Activated CD4-positive, alpha-beta memory T cell treated with anti-CD3 and anti-CD28 coated beads for 36 hours (primary cell): ENCODE data around the gene ZNF90. TPM values are rescaled to one million over a fixed set of nuclear protein-coding genes. Genes with fewer than 3 reads are reported as not detected.
"Not testable (repeated sequence)": the region's sequence is repeated elsewhere in the genome, so short reads cannot be mapped to it uniquely, and the experiment has no call there.

ENCODE experiments used
- CTCF ChIA-PET: fragments of 350-600 bp; sonication (Branson Sonifier 250); formaldehyde crosslinking; loops from one replicate; lab custom pipeline; 2021; ENCODE audit warnings: antibody characterized with exemption, inconsistent platforms; lab: Charles Lee
- POLR2A ChIA-PET: fragments of 350-600 bp; sonication (Branson Sonifier 250); formaldehyde crosslinking; loops from one replicate; lab custom pipeline; 2021; ENCODE audit warnings: antibody characterized with exemption; lab: Charles Lee
- DNase-seq: peaks from one replicate; pipeline ENCODE4 v3.0.0-alpha.2; 2020
- H3K27ac Mint-ChIP-seq: one replicate; pipeline ENCODE4 v1.8.0; 2021; ENCODE audit warnings: mixed read lengths
- H3K27me3 Mint-ChIP-seq: one replicate; pipeline ENCODE4 v1.8.0; 2021; ENCODE audit warnings: mixed read lengths
- H3K36me3 Mint-ChIP-seq: one replicate; pipeline ENCODE4 v1.8.0; 2021; ENCODE audit warnings: mixed read lengths
- H3K4me1 Mint-ChIP-seq: one replicate; pipeline ENCODE4 v1.8.0; 2021; ENCODE audit warnings: low read depth, mixed read lengths
- H3K4me3 Mint-ChIP-seq: one replicate; pipeline ENCODE4 v1.8.0; 2021; ENCODE audit warnings: mild to moderate bottlenecking, mixed read lengths
- H3K9me3 Mint-ChIP-seq: one replicate; pipeline ENCODE4 v1.8.0; 2021; ENCODE audit warnings: mixed read lengths
- intact Hi-C: fragments of 100-400 bp; cut with micrococcal nuclease; formaldehyde crosslinking; loops from one replicate; pipeline ENCODE4 v1.15.1; 2023
- total RNA-seq, 2 experiments: library from RNA; stranded (reverse); gene quantifications; one replicate each; pipeline ENCODE4 v1.2.3, GENCODE V29; 2021

Gene ZNF90
- total RNA-seq = 10 to 100 TPM; 13.8 to 16.3 TPM

GRCh38 chr19:20077791-20078463 is at the start of gene ZNF90:
ZNF90 (plus strand) TSS chr19:20078000; CDS start chr19:20078133, 133 bp downstream.
- no peaks in the 10 kb centered on the region for H3K27me3 Mint-ChIP-seq
- H3K27ac Mint-ChIP-seq = peak within 1 kb of the TSS; percentile 61
- peaks cover 17% of the 10 kb centered on the region for H3K36me3 Mint-ChIP-seq
- intact Hi-C loops = loop anchor here (1.0 kb wide), 1 partner anchor 89 kb away; the partner anchor contains the start of gene ZNF486
- H3K9me3 Mint-ChIP-seq = no peaks in the 10 kb centered on the region
- ChIA-PET POLR2A (interaction anchor here (1.0 to 2.0 kb wide), 5 partner anchors 26 to 488 kb away, joined by 3 to 9 read pairs (median 7); partner anchors contain the start of genes ZNF486, ZNF682 and ZNF737), CTCF (interaction anchor here (0.7 to 1.7 kb wide), 5 partner anchors 11 to 161 kb away, joined by 3 to 6 read pairs (median 3); partner anchors contain the start of gene ZNF682)
- peaks cover 9% of the 10 kb centered on the region for H3K4me1 Mint-ChIP-seq
- H3K4me3 Mint-ChIP-seq = peak within 1 kb of the TSS; percentile 93
- DNase-seq = peak; percentile 96

DNA sequence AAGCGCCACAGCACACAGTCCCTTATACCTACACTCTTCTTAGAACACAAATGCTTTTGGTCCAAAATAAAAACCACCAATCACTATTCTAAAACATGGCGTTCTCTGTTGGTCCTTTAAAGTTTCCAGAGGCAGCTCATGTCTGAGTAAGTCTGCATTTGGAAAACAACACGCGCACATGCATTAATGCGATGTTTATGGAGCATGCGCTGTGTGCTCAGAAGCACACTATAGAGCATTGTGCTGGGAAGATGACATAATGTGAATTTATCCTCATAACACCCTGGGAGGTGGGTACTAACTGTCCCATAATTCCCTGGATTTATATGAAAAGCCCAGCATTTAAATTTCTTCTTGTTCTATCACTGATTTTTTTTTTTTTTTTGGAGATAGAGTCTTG is 49.2 kb upstream of the ZNF90 start:
- Mint-ChIP-seq H3K4me3 (no peak overlapping the region), H3K9me3 (no peaks in the 10 kb centered on the region), H3K27ac (no peak overlapping the region), H3K36me3 (peaks cover 27% of the 10 kb centered on the region), H3K27me3 (no peaks in the 10 kb centered on the region), H3K4me1 (no peaks in the 10 kb centered on the region)
- ChIA-PET CTCF (no interaction called here), POLR2A (no interaction called here)
- intact Hi-C loops = no loop called here
- no peak for DNase-seq

GRCh38 chr19:20035935-20036334 is 41.9 kb upstream of the ZNF90 start:
- Mint-ChIP-seq H3K4me3 (no peak overlapping the region), H3K27me3 (no peaks in the 10 kb centered on the region), H3K36me3 (peaks cover 10% of the 10 kb centered on the region), H3K4me1 (peaks cover 12% of the 10 kb centered on the region), H3K27ac (no peak overlapping the region), H3K9me3 (no peaks in the 10 kb centered on the region)
- ChIA-PET POLR2A (interaction anchor here (0.7 kb wide), 1 partner anchor 599 kb away, joined by 3 read pairs; no protein-coding TSS in a partner anchor), CTCF (no interaction called here)
- no peak for DNase-seq
- intact Hi-C loops = loop anchor here (5.0 kb wide), 2 partner anchors 169 to 201 kb away; partner anchors contain the start of gene ZNF253

DNA sequence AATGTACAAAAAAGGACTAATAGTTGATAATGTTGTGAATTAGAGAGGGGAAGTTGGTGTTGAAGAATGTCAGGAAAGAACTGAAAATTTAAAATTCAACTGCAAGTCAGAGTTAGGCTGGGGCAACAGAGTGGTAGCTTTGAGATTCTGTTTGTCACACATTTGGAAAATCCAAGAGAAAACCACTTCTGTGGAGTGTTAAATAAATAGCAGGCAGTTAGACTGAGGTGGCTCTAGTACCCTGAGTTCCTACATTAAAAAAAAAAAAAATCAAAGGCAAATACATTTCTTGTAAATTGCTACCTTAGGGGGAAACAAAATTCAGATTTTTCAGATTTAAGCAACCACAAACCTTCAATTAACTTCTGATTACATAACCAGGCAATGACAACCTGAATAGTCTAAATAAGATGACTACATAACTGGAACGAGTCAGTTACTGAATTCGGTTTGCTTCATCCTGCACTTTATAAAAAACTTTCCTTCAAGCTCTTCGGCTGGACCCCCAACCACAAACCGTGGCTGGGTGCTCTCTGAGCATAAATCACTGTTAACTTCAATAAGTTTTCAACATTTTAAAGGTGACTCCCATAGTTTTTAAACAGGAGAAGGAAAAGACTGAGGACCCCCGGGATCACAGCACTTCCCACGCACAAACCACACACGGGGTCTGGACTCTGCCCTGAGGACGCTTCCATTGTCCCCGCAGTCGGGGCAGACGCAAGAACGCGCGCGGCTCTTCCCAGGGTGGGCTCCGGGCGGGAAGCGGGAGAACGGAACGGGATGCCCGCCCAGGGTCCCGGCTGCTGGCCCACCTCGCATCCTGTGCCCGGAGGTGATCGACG is 39.2 kb upstream of the ZNF90 start:
- Mint-ChIP-seq H3K27ac (peak overlapping the region; percentile 65), H3K9me3 (no peaks in the 10 kb centered on the region), H3K4me3 (peak overlapping the region; percentile 96), H3K36me3 (peaks cover 3% of the 10 kb centered on the region), H3K27me3 (no peaks in the 10 kb centered on the region), H3K4me1 (peaks cover 12% of the 10 kb centered on the region)
- ChIA-PET CTCF (interaction anchor here (1.5 kb wide), 1 partner anchor 39 kb away, joined by 3 read pairs; the partner anchor contains the start of gene ZNF90), POLR2A (interaction anchor here (0.6 to 2.2 kb wide), 5 partner anchors 14 to 386 kb away, joined by 4 to 15 read pairs (median 7); partner anchors contain the start of genes ZNF486 and ZNF90)
- DNase-seq = no peak
- intact Hi-C loops = loop anchor here (1.0 to 5.0 kb wide), 3 partner anchors 14 to 199 kb away; partner anchors contain the start of gene ZNF253

GRCh38 chr19:20039203-20039723 is 38.5 kb upstream of the ZNF90 start, which contains the start of gene ZNF682:
ZNF682 (minus strand) TSS chr19:20039505; CDS start chr19:20039345, 160 bp downstream.
- peak within 1 kb of the TSS; percentile 96 for H3K4me3 Mint-ChIP-seq
- DNase-seq = peak; percentile 97
- peaks cover 1% of the 10 kb centered on the region for H3K36me3 Mint-ChIP-seq
- intact Hi-C loops = loop anchor here (1.0 to 5.0 kb wide), 3 partner anchors 13 to 198 kb away; partner anchors contain the start of gene ZNF253
- peak within 1 kb of the TSS; percentile 91 for H3K27ac Mint-ChIP-seq
- ChIA-PET CTCF (interaction anchor here (0.8 to 1.5 kb wide), 2 partner anchors 39 to 199 kb away, joined by 3 read pairs; partner anchors contain the start of gene ZNF90), POLR2A (interaction anchor here (0.6 to 2.2 kb wide), 5 partner anchors 13 to 385 kb away, joined by 4 to 15 read pairs (median 7); partner anchors contain the start of genes ZNF486 and ZNF90)
- H3K4me1 Mint-ChIP-seq = peaks cover 12% of the 10 kb centered on the region
- no peaks in the 10 kb centered on the region for H3K27me3 Mint-ChIP-seq
- no peaks in the 10 kb centered on the region for H3K9me3 Mint-ChIP-seq

DNA sequence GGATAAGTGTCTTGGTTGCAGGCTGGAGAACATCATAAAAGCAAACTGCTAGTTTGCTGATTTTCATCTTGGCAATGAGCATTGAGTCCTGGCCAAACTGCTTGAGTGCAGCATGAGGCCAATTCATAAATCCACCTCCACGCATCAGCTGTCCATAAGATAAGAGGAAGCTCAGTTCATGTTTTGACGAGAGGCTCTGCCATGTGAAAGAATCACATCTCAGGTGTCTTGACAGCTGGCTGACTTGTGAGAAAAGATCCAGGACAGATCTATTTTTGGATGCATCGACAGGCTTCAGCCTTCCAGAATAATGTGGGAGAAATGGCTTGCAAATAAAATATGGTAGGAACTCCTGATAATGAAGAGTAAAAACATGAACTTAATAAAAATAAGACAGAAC is 33.1 kb upstream of the ZNF90 start:
- CTCF ChIA-PET = interaction anchor here (0.7 kb wide), 1 partner anchor 1461 kb away, joined by 3 read pairs; the partner anchor contains the start of gene ZNF429
- no peaks in the 10 kb centered on the region for H3K4me1 Mint-ChIP-seq
- H3K9me3 Mint-ChIP-seq = no peaks in the 10 kb centered on the region
- H3K4me3 Mint-ChIP-seq = no peak overlapping the region
- POLR2A ChIA-PET = no interaction called here
- no peaks in the 10 kb centered on the region for H3K36me3 Mint-ChIP-seq
- intact Hi-C loops = no loop called here
- no peak overlapping the region for H3K27ac Mint-ChIP-seq
- H3K27me3 Mint-ChIP-seq = no peaks in the 10 kb centered on the region
- DNase-seq = no peak

DNA sequence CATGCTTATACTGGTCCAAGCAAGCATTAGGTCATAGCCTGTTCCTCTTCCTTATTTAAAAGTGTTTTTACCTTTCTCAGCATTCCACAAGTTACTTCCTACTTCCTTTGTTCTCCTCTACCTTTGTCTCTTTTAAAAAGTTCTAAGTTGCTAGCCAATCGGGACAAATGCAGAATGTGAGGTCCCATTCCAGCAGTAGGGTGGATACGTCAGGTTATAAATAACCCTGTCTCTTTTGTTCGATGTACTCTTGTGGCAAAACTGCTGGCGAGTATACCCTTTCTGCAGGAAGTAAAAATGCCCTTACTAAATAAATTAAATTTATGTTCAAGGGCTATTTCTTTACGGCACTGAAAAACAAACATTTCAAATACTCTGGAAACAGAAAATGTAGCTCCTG is 32.1 kb upstream of the ZNF90 start:
- H3K4me1 Mint-ChIP-seq, CTCF ChIA-PET, H3K4me3 Mint-ChIP-seq, H3K27me3 Mint-ChIP-seq, DNase-seq, POLR2A ChIA-PET, H3K27ac Mint-ChIP-seq, H3K9me3 Mint-ChIP-seq, intact Hi-C loops, H3K36me3 Mint-ChIP-seq: not testable (repeated sequence)

DNA sequence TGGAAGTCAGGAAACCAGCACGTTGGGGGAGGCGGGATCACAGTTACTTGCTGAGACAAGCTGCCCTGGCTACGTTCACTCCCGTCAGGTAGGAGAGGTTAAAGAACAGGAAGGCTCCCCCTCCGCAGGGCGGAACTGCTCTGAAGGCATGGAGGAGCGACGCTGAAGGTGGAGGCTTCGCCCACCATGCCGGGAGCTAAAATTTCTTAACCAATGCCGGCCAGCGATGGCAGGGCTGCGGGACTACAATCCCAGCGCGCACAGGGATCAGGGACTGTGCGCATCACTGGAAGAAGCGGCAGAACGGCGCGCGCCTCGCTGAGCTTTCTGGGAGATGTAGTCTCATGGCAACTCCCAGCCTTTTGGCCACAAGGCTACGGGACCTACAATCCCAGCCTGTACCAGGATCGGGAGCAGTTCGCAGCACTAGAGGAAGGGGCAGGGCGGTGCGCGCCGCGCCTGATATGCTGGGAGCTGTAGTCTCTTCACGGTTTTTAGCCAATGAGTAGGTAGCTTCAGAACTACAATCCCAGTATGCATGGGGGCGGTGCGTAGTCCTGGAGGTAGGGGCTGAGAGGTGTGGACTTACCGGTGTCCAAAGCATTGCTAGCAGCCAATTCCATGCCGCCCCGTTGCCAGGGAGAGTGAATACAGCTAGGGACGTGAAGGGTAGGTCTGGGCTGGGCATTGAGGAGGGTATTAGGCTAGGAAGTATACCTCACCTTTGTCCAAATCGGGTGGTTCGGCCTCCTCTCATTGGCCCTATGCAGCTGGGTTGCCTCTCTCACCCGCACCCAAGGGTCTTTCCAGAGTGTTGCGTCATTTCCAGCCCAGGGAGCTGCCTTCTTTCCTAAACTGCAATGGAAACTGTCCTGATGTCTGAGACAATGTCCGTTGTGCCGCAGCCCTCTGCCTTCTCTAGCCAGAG is 25.7 kb upstream of the ZNF90 start:
- peak overlapping the region; percentile 84 for H3K4me3 Mint-ChIP-seq
- H3K27ac Mint-ChIP-seq = peak overlapping the region; percentile 65
- no peaks in the 10 kb centered on the region for H3K27me3 Mint-ChIP-seq
- H3K9me3 Mint-ChIP-seq = no peaks in the 10 kb centered on the region
- no peaks in the 10 kb centered on the region for H3K36me3 Mint-ChIP-seq
- POLR2A ChIA-PET = interaction anchor here (1.0 to 1.8 kb wide), 4 partner anchors 13 to 187 kb away, joined by 3 to 15 read pairs (median 8); partner anchors contain the start of genes ZNF253, ZNF682 and ZNF90
- peaks cover 13% of the 10 kb centered on the region for H3K4me1 Mint-ChIP-seq
- DNase-seq = peak; percentile 86
- CTCF ChIA-PET = interaction anchor here (0.6 to 1.8 kb wide), 6 partner anchors 26 to 185 kb away, joined by 3 to 10 read pairs (median 4); partner anchors contain the start of genes ZNF486 and ZNF90
- intact Hi-C loops = loop anchor here (1.0 to 10.0 kb wide), 4 partner anchors 13 to 373 kb away; partner anchors contain the start of genes ZNF14, ZNF486 and ZNF682

DNA sequence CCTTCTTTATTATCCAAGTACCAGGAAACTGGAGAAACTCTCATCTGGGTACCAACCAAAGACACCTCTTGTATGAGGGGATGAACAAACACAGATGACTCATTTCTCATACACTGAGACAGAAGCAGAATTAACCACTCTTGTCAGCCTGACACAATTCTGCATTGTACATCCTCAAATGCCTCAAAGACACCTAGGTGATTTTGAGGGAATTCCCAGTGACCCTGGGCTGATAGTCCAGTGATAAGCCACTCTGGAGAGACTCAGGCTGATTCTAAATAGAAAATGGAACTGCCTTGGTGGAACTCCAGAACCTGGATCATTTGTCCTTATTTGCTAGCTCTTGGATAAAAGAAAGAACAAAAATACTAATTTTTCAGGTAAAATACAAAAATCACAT is 19.1 kb upstream of the ZNF90 start:
- H3K27ac Mint-ChIP-seq, H3K36me3 Mint-ChIP-seq, DNase-seq, H3K9me3 Mint-ChIP-seq, H3K4me3 Mint-ChIP-seq, H3K27me3 Mint-ChIP-seq, POLR2A ChIA-PET, H3K4me1 Mint-ChIP-seq: not testable (repeated sequence)
- CTCF ChIA-PET = interaction anchor here (0.9 kb wide), 1 partner anchor 60 kb away, joined by 3 read pairs; no protein-coding TSS in a partner anchor
- intact Hi-C loops = loop anchor here (10.0 kb wide), 1 partner anchor 366 kb away; no protein-coding TSS in a partner anchor

DNA sequence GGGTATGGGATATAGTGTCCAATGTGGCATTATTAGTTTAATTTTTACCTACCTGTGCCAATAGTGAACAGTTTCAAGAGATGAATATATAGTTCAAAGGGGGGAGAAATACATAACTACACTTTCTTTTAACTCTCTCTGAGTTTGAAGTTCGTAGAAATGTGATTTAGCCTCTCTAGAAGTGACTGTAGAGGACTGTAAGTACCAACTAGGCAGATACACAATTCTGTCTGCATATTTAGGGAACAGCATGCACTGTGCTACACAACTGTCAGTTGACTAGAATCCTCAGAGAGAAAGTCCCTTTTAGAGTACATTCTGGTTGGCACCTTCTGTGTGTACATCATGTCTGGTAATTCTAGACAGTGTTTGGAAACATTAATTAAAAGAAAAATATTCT is 17.5 kb upstream of the ZNF90 start:
- H3K4me1 Mint-ChIP-seq = peaks cover 2% of the 10 kb centered on the region
- no peaks in the 10 kb centered on the region for H3K9me3 Mint-ChIP-seq
- H3K27ac Mint-ChIP-seq = no peak overlapping the region
- POLR2A ChIA-PET = no interaction called here
- intact Hi-C loops = no loop called here
- no peak for DNase-seq
- H3K4me3 Mint-ChIP-seq = no peak overlapping the region
- H3K36me3 Mint-ChIP-seq = no peaks in the 10 kb centered on the region
- CTCF ChIA-PET = no interaction called here
- peaks cover 3% of the 10 kb centered on the region for H3K27me3 Mint-ChIP-seq
